OCI-LY7 (cell line): ENCODE results near the gene CIP2A. TPM values are rescaled to one million over a fixed set of nuclear protein-coding genes. Genes with fewer than 3 reads are reported as not detected.

ENCODE experiments used
- BruUV-seq: library from RNA; stranded (reverse); fragments of 400-500 nt; replicated peaks from 2 replicates; lab custom pipeline; 2021; lab: Mats Ljungman, UMichigan
- CTCF ChIA-PET: fragments of 300-600 bp; sonication (Branson Sonifier 250); formaldehyde crosslinking; loops from one replicate; lab custom pipeline; 2022; ENCODE audit warnings: antibody characterized with exemption; ENCODE audit not compliant: unreplicated experiment; lab: Charles Lee
- POLR2A ChIA-PET: fragments of 300-600 bp; sonication (Branson Sonifier 250); formaldehyde crosslinking; loops from one replicate; lab custom pipeline; 2022; ENCODE audit warnings: antibody characterized with exemption; lab: Charles Lee
- DNase-seq: peaks from one replicate; pipeline ENCODE4 v3.0.0-alpha.2; 2015; ENCODE audit warnings: low spot score
- H2AFZ ChIP-seq: fragments of 200-600 bp; sonication (generic), shearing (Covaris generic); 2 replicates; pipeline ENCODE4 v1.6.1; 2014; ENCODE audit warnings: mild to moderate bottlenecking, antibody characterized with exemption, low read length, moderate library complexity
- H3K27ac ChIP-seq: fragments of 200-600 bp; sonication (generic); 2 replicates; pipeline ENCODE4 v1.5.1; 2014; ENCODE audit warnings: mixed run types, low read depth, mild to moderate bottlenecking, moderate library complexity, low read length, inconsistent platforms; ENCODE audit not compliant: poor library complexity, severe bottlenecking
- H3K36me3 ChIP-seq: fragments of 200-600 bp; sonication (generic); 2 replicates; pipeline ENCODE4 v1.6.1; 2014; ENCODE audit warnings: mild to moderate bottlenecking, antibody characterized with exemption, low read length, moderate library complexity, mixed read lengths; ENCODE audit not compliant: insufficient read depth
- H3K4me1 ChIP-seq: fragments of 200-600 bp; sonication (generic); 2 replicates; pipeline ENCODE4 v1.5.1; 2014; ENCODE audit warnings: mild to moderate bottlenecking, low read length; ENCODE audit not compliant: insufficient read depth, poor library complexity, severe bottlenecking
- H3K4me2 ChIP-seq: fragments of 200-600 bp; sonication (generic); 2 replicates; pipeline ENCODE4 v1.6.1; 2014; ENCODE audit warnings: mild to moderate bottlenecking, low read length
- H3K4me3 ChIP-seq: fragments of 200-600 bp; sonication (generic); 2 replicates; pipeline ENCODE4 v1.5.1; 2014; ENCODE audit warnings: mild to moderate bottlenecking, low read depth, low read length; ENCODE audit not compliant: poor library complexity, severe bottlenecking
- H3K79me2 ChIP-seq: fragments of 200-600 bp; sonication (generic); 2 replicates; pipeline ENCODE4 v1.6.1; 2016; ENCODE audit warnings: low read depth, mild to moderate bottlenecking, low read length, moderate library complexity, mixed read lengths; ENCODE audit not compliant: insufficient read depth
- H3K9me2 ChIP-seq: fragments of 200-600 bp; sonication (generic); 2 replicates; pipeline ENCODE4 v1.6.1; 2016; ENCODE audit warnings: mild to moderate bottlenecking, low read length, mixed read lengths; ENCODE audit not compliant: insufficient read depth
- H3K9me3 ChIP-seq: fragments of 200-600 bp; sonication (generic); 2 replicates; pipeline ENCODE4 v1.6.1; 2014; ENCODE audit warnings: mild to moderate bottlenecking, mixed run types, low read length, mixed read lengths
- H4K20me1 ChIP-seq: fragments of 200-600 bp; sonication (generic); 2 replicates; pipeline ENCODE4 v1.6.1; 2014; ENCODE audit warnings: mild to moderate bottlenecking, antibody characterized with exemption, low read length, moderate library complexity, mixed read lengths; ENCODE audit not compliant: insufficient read depth
- CTCF ChIP-seq: fragments of 200-600 bp; sonication (generic); conservative IDR thresholded peaks from 2 replicates; pipeline ENCODE4 v1.5.1; 2014; ENCODE audit warnings: mild to moderate bottlenecking, antibody characterized with exemption, low read length, moderate library complexity, mixed read lengths
- EZH2phosphoT487 ChIP-seq: fragments of 200-600 bp; sonication (generic); IDR thresholded peaks from 2 replicates; pipeline ENCODE4 v1.6.1; 2018; ENCODE audit warnings: low read depth, borderline replicate concordance, mild to moderate bottlenecking, mixed run types, antibody characterized with exemption, low read length, moderate library complexity, mixed read lengths
- intact Hi-C: fragments of 100-400 bp; cut with micrococcal nuclease; formaldehyde crosslinking; loops from one replicate; pipeline ENCODE4 v1.10.0; 2022; ENCODE audit not compliant: unreplicated experiment
- total RNA-seq, 2 experiments: library from RNA; depleted of rRNA in 1 of 2; stranded (reverse); fragments of >200 nt in 1 of 2; shearing (Covaris generic) in 1 of 2; gene quantifications; 2 replicates each; pipeline ENCODE4 v1.2.3, GENCODE V29; 2014 to 2022

The CIP2A gene
- total RNA-seq, 2 experiments from 2014 or later: 71.6 to 74.1 TPM

- Histone ChIP-seq H2AFZ (no peak overlapping the region), H3K9me2 (no peaks in the 10 kb centered on the region), H3K4me1 (no peaks in the 10 kb centered on the region), H3K79me2 (no peaks in the 10 kb centered on the region), H3K4me3 (no peak overlapping the region), H3K36me3 (peaks cover 15% of the 10 kb centered on the region), H4K20me1 (no peaks in the 10 kb centered on the region), H3K27ac (no peak overlapping the region), H3K9me3 (no peaks in the 10 kb centered on the region), H3K4me2 (no peak overlapping the region)
- TF ChIP-seq CTCF: no peak
- TF ChIP-seq EZH2phosphoT487: no peak
- ChIA-PET POLR2A (interaction anchor here (1.1 kb wide), 1 partner anchor 21 kb away, joined by 3 read pairs; the partner anchor contains the start of genes CIP2A and DZIP3), CTCF (no interaction called here)
- no TSS peak for BruUV-seq
- intact Hi-C loops: no loop called here
- DNase-seq: no peak
These were observed 21.4 kb upstream of the CIP2A start for GRCh38 chr3:108610651-108611050.

GRCh38 chr3:108608750-108609149, 19.5 kb upstream of the CIP2A start:
- Histone ChIP-seq H2AFZ (no peak overlapping the region), H3K9me2 (no peaks in the 10 kb centered on the region), H3K4me2 (no peak overlapping the region), H3K79me2 (no peaks in the 10 kb centered on the region), H3K9me3 (no peaks in the 10 kb centered on the region), H3K27ac (no peak overlapping the region), H3K36me3 (peaks cover 21% of the 10 kb centered on the region), H3K4me3 (no peak overlapping the region), H4K20me1 (no peaks in the 10 kb centered on the region), H3K4me1 (peaks cover 4% of the 10 kb centered on the region)
- ChIA-PET CTCF (no interaction called here), POLR2A (no interaction called here)
- no peak for DNase-seq
- TF ChIP-seq CTCF (no peak), EZH2phosphoT487 (no peak)
- intact Hi-C loops: no loop called here
- BruUV-seq: no TSS peak

GRCh38 chr3:108605491-108605890, 16.3 kb upstream of the CIP2A start:
- no peak for DNase-seq
- no peak overlapping the region for H3K4me2 ChIP-seq
- peaks cover 13% of the 10 kb centered on the region for H3K9me3 ChIP-seq
- intact Hi-C loops: no loop called here
- H2AFZ ChIP-seq: no peak overlapping the region
- ChIA-PET CTCF (no interaction called here), POLR2A (interaction anchor here (0.6 to 1.3 kb wide), 3 partner anchors 9 to 59 kb away, joined by 3 read pairs; no protein-coding TSS in a partner anchor)
- no peak overlapping the region for H3K27ac ChIP-seq
- H3K79me2 ChIP-seq: no peaks in the 10 kb centered on the region
- TF ChIP-seq CTCF (no peak), EZH2phosphoT487 (no peak)
- H3K4me1 ChIP-seq: peaks cover 8% of the 10 kb centered on the region
- no TSS peak for BruUV-seq
- peaks cover 25% of the 10 kb centered on the region for H3K36me3 ChIP-seq
- H4K20me1 ChIP-seq: no peaks in the 10 kb centered on the region
- H3K4me3 ChIP-seq: no peak overlapping the region
- no peaks in the 10 kb centered on the region for H3K9me2 ChIP-seq
